K562 (cell line): Measurements from ENCODE around the gene ASB15. TPM values are rescaled to one million over a fixed set of nuclear protein-coding genes. Genes with fewer than 3 reads are reported as not detected.

ENCODE experiments used
- ELF4 ChIP-seq: fragments of 450-650 bp; formaldehyde crosslinking; IDR thresholded peaks from 2 replicates; pipeline ENCODE4 v1.4.0; 2022; ENCODE audit warnings: missing genetic modification characterization
- HDAC1 ChIP-seq, 2 experiments: fragments of 450-650 bp; IDR thresholded peaks; 2 replicates each; pipeline ENCODE4 v1.6.1; 2016 to 2017; ENCODE audit warnings: inconsistent platforms in 1 of 2, mild to moderate bottlenecking in 1 of 2, moderate library complexity in 1 of 2
- JUND ChIP-seq, 2 experiments: IDR thresholded peaks; 2 replicates in 1 of 2; 3 replicates in 1 of 2; pipeline ENCODE4 v1.6.1; 2011; ENCODE audit warnings: borderline replicate concordance in 2 of 2, low read depth in 2 of 2, low read length in 2 of 2, improper control_type of control experiment in 1 of 2, missing biosample characterization in 1 of 2, missing genetic modification characterization in 1 of 2, missing genetic modification reagents in 1 of 2
- TGIF2 ChIP-seq: sonication (generic); formaldehyde crosslinking; IDR thresholded peaks from 2 replicates; pipeline ENCODE4 v1.8.1; 2022; ENCODE audit warnings: mild to moderate bottlenecking, missing genetic modification reagents, moderate library complexity
- ZFP30 ChIP-seq: fragments of 250-450 bp; sonication (Bioruptor Pico); IDR thresholded peaks from 2 replicates; pipeline ENCODE4 v1.8.0; 2022; ENCODE audit warnings: moderate library complexity, mild to moderate bottlenecking, inconsistent platforms, borderline replicate concordance
- ZNF175 ChIP-seq: fragments of 200-800 bp; sonication (Bioruptor generic); IDR thresholded peaks from 2 replicates; pipeline ENCODE4 v1.6.1; 2016; ENCODE audit warnings: low read depth, mild to moderate bottlenecking, missing genetic modification characterization, missing compliant biosample characterization
- ZNF75A ChIP-seq: fragments of 450-650 bp; formaldehyde crosslinking; IDR thresholded peaks from 2 replicates; pipeline ENCODE4 v1.4.0; 2020; ENCODE audit warnings: mild to moderate bottlenecking
- ZNF76 ChIP-seq: fragments of 250-450 bp; sonication (Bioruptor Pico); IDR thresholded peaks from 2 replicates; pipeline ENCODE4 v1.4.0; 2020; ENCODE audit warnings: mild to moderate bottlenecking, moderate library complexity, borderline replicate concordance
- polyA plus RNA-seq, 8 experiments: library from polyadenylated mRNA; depleted of rRNA in 4 of 8; stranded (reverse) in 5 of 8; unstranded in 3 of 8; fragments of >200 nt; fragmentation: Nextera tagmentation in 2 of 8; fragmentation: Illumina TruSeq in 1 of 8; extraction: Ambion mirVana in 2 of 8; extraction: Trizol in 1 of 8; gene quantifications; 2 replicates each; pipeline versions ENCODE4 v1.2.1 to v1.2.3, GENCODE V29; 2011 to 2014; ENCODE audit warnings: inconsistent platforms in 1 of 8, missing spikeins in 1 of 8
- total RNA-seq, 7 experiments: library from RNA; depleted of rRNA in 6 of 7; stranded (reverse); fragments of >200 nt in 6 of 7; fragmentation: Illumina TruSeq in 2 of 7; extraction: Trizol in 2 of 7; gene quantifications; 2 replicates each; pipeline versions ENCODE4 v1.2.1 to v1.2.3, GENCODE V29; 2011 to 2021; ENCODE audit warnings: low replicate concordance in 1 of 7
- TF ChIP-seq, protein P1 (sequence below), 2 experiments: fragments of 450-650 bp in 1 of 2; IDR thresholded peaks; 2 replicates each; pipeline ENCODE4 v1.6.1; 2011 to 2017; ENCODE audit warnings: low read depth in 2 of 2, antibody characterized with exemption in 1 of 2, borderline replicate concordance in 1 of 2, low read length in 1 of 2, mild to moderate bottlenecking in 1 of 2, mixed read lengths in 1 of 2; ENCODE audit not compliant: control insufficient read depth in 1 of 2
- TF ChIP-seq, protein P2 (sequence below): sonication (generic); IDR thresholded peaks from 2 replicates; pipeline ENCODE4 v1.6.1; 2016

The ASB15 gene
- total and polyA plus RNA-seq, 9 of the 15 experiments (the other 6 are each of a cell fraction or from before 2014, with no cell fraction given), result 0.03 to 0.14 (median 0.04) TPM; not detected in 3

DNA sequence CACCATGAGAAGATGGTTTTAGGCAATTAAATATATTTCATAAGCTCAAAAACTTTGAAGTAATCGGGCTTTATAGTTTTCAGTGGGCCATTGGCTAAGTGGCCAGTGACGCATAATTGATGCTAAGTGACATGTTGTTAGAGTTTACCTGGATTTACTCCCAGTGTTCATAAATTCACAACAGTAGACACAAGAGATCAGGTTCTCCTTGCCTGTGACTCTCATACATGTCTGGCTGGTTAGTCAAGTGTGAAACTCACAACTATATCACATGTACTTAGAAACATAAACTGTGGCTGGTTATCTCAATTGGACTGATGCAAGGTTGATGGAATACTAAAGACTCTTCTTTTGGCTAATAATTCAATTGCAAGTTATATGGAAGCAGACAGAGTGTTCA, 26.2 kb downstream of the ASB15 start (continued):
- TF ChIP-seq, protein P1, sequence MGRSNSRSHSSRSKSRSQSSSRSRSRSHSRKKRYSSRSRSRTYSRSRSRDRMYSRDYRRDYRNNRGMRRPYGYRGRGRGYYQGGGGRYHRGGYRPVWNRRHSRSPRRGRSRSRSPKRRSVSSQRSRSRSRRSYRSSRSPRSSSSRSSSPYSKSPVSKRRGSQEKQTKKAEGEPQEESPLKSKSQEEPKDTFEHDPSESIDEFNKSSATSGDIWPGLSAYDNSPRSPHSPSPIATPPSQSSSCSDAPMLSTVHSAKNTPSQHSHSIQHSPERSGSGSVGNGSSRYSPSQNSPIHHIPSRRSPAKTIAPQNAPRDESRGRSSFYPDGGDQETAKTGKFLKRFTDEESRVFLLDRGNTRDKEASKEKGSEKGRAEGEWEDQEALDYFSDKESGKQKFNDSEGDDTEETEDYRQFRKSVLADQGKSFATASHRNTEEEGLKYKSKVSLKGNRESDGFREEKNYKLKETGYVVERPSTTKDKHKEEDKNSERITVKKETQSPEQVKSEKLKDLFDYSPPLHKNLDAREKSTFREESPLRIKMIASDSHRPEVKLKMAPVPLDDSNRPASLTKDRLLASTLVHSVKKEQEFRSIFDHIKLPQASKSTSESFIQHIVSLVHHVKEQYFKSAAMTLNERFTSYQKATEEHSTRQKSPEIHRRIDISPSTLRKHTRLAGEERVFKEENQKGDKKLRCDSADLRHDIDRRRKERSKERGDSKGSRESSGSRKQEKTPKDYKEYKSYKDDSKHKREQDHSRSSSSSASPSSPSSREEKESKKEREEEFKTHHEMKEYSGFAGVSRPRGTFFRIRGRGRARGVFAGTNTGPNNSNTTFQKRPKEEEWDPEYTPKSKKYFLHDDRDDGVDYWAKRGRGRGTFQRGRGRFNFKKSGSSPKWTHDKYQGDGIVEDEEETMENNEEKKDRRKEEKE (IDR thresholded peaks at IDR 0.05; ENCODE audit: borderline replicate concordance in 1 of 2, control insufficient read depth in 1 of 2, low read depth in 2 of 2, low read length in 1 of 2), result no peak
- TF ChIP-seq JUND (IDR thresholded peaks at IDR 0.05; ENCODE audit: borderline replicate concordance, low read depth, low read length), result no peak
- no peak for TF ChIP-seq JUND (tag; IDR thresholded peaks at IDR 0.05; ENCODE audit: borderline replicate concordance, low read depth, low read length)
- TF ChIP-seq, protein P2, sequence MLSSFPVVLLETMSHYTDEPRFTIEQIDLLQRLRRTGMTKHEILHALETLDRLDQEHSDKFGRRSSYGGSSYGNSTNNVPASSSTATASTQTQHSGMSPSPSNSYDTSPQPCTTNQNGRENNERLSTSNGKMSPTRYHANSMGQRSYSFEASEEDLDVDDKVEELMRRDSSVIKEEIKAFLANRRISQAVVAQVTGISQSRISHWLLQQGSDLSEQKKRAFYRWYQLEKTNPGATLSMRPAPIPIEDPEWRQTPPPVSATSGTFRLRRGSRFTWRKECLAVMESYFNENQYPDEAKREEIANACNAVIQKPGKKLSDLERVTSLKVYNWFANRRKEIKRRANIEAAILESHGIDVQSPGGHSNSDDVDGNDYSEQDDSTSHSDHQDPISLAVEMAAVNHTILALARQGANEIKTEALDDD, result peak; percentile 42; the same call in 1 of the 2 replicates
- TF ChIP-seq ZFP30 (CRISPR knock-in tag), result no peak
- TF ChIP-seq HDAC1 (IDR thresholded peaks at IDR 0.05), result no peak
- TF ChIP-seq ZNF175 (CRISPR knock-in tag), result 0 out of 2 replicates have a peak, but pooled peaks have one; percentile 14
- no peak for TF ChIP-seq ZNF75A
- no peak for TF ChIP-seq ELF4
- no peak for TF ChIP-seq TGIF2 (CRISPR knock-in tag)
- no peak for TF ChIP-seq ZNF76 (CRISPR knock-in tag)
